Renal cortex interstitium (tissue), 11 donors: ENCODE results near the gene SDHB. TPM values are rescaled to one million over a fixed set of nuclear protein-coding genes. Genes with fewer than 3 reads are reported as not detected.

Experiments
- DNase-seq, 11 donors: peaks; one replicate each; pipeline ENCODE4 v3.0.0-alpha.2; 2013; ENCODE audit warnings: low read depth in 9 of 11, low spot score in 4 of 11; ENCODE audit errors: extremely low read depth in 1 of 11
- polyA plus RNA-seq, 3 donors: library from polyadenylated mRNA; unstranded; fragments of 120-200 nt; gene quantifications; one replicate each; pipeline ENCODE4 v1.2.1, GENCODE V29; 2013; ENCODE audit not compliant: insufficient read length in 3 of 3

Gene SDHB
- polyA plus RNA-seq, 3 donors: 128 to 170 (median 164) TPM

DNA sequence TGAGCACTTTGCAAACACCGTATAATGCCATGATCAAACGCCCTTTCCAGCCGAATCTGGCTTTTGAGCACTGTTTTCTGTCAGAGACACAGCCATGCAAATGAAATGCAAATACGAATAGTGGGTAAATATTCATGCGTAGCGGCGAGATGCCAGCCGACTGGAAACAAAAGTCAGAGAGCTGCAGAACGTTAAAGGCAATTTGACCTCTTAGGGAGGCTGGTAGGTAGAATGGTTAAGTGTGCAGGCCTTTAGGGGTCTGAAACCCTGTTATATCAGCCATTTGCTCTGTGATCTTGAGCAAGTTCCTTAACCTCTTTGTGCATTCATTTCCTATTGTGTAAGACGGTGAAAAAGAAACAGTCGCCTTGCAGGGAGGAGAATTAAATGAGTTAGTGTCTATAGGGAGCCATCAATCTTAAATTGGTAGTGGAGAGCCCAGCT, 6.5 kb upstream of the SDHB start:
- DNase-seq: no peak

DNA sequence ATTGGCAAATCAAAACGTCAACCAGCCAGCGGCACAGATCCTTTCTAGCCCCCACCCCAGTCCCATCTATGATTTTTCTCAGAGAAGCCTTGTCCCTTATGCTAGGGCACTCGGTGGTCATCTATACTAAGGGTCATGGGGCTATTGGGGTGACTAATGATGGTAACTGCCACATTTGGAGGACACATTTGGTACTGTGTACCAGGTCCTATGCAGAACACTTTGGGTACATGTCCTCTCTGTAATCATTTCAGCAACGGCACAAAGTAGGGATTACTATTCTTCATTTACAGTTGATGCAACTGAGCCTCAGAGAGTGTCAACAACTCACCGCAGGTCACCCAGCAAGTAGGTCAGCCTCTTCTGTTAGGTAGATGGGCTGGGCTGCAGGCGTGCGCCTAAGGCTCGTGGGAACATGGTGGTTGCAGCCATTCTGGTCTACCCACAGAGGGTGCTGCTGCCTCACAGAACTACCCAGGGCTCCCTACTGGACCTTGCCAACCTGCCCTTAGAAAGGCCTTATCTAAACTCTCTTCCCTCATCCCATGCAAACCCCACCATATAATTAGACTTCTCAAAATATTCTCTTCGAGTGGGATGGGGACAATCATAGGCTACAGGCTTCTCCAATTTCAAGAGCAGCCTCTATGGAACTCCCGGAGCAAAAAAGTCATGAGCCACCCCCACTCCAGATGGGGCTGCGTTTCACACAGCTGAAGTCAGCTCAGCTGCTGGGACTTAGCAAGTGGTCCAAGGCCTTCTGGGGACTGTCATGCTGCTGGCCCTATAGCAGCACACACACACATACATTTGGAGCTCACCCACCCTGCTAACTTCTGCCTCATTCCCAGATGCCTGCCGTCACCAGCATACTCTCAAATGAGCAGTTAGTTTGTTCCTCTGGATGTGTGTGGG, 5.8 kb upstream of the SDHB start:
- DNase-seq: peak in 7 of 11 donors; percentile 35 to 57 (median 41)

DNA sequence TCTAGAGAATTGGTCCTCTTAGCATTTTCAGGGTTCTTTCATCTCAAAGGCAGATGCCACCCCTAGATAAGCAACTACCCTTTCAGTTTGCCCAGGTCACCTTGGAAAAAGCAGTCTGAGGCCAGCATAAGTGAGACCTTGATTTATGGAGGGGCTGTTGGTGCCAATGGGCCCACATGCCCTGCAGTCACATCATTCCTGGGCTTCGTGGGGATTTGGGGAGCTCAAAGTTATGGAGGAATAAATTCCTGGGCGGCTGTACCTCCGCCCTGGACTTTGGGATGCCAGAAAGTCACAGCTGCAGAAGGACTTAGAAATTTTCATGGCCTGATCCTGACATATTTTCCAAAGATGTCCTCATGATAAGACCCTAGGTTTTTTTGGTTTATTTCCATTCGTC, 2.7 kb upstream of the SDHB start:
- DNase-seq: no peak

DNA sequence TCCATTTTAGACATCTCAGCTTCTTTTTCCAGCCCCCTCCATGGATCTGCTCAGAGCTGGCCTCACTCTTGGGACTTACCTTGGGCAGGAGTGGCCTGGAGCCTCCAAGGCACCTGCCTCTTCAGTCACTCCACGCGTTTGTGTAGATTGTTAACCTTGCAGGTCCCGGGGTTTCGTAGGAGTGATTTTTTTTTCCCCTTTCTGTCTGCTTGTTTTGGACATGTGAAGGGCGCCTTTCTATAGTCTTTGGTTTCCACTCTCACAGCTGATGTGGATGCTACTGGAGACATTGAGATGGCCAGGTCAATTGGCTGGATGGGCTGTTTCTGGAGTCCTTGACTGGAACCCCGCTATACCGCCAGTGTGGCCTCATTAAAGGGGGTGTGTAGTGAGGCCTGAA, 2.0 kb upstream of the SDHB start:
- DNase-seq: no peak

DNA sequence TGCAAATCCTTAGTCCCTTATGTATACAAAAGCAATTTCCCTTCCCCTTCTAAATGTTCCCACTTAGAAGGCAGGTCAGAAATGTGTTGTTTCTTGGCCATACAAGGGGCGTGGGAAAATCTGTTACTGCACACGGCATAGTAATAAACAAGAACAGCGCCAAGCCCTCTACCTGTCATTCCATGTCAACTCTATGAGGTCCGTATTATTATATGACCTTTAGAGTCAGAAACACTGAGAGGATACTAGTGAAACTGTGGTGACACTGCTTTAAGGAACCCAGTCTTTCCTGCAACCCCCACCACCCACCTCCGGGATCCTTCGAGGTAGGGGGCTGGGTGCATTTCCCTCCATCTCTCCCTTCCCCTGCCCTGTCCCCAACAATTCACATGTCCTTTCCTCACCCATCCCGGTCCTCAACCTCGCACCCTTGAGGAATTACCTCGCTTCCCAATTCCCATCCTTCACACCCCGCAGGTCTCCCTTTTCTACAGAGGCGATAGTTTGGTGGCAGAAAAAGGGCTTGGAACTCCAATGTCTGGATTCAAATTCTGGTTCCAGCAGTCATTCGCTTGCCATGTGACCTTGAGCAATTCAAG, 647 bp downstream of the SDHB start:
- no peak for DNase-seq

DNA sequence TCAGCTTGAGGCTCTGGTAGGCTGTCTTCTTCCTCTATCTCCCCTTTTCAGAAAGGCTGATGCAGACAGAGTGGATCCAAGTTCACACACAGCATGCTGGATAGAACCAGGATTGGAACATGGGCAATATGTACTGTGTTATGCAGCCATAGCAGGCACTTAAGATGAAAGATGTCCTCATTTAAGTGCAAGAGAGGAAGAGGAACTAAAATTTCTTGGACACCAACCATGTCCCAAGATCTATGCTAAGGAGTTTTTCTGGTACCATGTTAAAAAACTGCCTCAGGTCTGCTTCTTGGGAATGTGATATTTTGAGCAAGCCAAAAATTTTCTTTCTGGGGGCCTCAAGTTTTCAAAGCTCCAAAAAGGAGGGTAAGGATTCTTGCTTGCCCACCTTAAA, 1.2 kb downstream of the SDHB start:
- DNase-seq: no peak

DNA sequence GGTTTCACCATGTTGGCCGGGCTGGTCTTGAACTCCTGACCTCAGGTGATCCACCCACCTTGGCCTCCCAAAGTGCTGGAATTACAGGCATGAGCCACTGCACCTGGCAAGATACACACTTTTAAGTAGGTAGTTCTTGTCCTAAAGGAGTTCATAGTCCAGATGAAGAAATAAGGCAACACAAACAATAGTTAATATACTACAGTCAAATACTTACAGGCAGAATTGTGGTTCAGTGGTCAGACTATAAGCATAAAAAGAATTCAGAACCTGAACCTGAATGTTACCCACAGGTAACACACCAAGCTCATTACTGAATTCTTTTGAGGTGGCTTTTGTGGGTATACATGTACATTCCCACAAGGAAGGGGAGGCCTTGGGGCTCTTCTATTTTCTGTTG, 1.8 kb downstream of the SDHB start:
- no peak for DNase-seq

DNA sequence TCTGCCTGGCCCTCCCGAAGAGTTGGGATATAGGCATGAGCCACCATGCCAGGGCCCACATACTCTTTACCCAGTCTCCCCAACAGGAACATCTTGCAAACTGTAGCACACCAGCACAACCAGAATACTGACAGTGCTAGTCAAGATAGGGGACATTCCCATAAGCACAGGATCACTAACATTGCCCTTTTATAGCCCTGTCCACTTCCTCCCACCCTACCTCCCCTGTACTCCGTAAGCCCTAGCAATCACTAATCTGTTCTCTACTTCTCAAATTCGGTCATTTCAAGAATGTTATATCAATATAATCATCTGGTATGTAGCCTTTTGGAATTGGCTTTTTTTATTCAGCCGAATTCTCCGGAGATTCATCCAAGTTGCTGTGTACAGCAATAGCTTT, 5.9 kb downstream of the SDHB start:
- no peak for DNase-seq

DNA sequence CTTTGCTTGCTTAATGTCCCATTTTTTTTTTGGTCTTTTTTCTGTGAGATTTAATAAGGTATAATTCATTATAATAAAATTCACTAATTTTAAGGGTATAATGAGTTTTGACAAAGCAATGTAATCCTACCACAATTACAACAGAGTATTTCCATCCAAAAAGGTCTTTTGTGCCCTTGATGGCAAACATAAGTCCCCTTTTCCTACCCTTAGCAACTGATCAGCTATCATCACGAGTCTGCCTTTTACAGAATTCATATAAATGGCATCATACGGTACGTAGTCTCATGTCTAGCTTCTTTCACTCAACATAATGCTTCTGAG, 7.5 kb downstream of the SDHB start:
- DNase-seq: no peak

DNA sequence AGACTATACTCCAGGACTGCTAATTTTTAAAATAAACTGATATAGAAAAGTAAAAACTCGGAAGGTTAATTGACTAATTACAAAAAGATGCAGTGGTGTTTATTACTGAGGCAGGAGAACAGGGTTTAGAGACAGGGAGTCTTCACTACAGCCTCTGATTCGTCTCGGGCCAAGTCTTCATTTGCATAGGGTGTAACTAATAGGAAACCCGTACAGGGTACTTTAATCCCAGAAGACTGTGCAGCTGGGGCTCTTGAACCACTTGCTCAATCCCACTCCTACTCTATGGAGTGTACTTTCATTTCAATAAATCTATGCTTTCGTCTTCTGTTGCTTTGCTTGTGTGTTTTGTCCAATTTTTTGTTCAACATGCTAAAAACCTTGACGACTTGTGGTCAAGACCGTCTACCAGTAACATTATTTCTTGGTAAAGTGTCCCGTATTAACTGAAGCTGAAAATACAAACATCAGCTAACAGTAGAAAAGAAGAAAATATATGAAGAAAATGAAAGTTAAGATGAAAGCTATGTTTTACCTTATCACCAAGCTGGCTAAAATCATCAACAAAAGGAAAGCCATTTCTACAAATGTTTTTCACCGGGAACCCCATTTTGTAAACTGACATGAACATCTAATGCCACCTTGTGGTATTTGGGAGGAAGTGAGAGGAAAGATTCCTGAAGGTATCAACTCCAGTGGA, 8.0 kb downstream of the SDHB start:
- peak in 3 of 11 donors; percentile 22 to 47 (median 45) for DNase-seq

DNA sequence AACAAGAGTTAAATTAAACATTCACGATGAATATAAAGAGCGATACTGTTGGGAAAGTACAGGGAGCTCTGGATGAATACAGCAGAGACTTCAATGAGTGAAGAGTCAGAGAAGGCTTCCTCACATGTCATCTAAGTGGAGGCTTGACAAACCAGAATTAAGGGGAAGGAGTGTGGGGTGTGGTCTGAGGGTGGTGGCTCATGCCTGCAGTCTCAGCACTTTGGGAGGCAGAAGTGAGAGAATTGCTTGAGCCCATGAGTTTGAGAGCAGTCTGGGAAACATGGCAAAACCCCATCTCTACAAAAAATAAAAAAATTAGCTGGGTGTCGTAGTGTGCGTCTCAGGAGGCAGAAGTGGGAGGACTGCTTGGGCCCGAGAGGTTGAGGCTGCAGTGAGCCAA, 8.7 kb downstream of the SDHB start:
- DNase-seq: no peak

DNA sequence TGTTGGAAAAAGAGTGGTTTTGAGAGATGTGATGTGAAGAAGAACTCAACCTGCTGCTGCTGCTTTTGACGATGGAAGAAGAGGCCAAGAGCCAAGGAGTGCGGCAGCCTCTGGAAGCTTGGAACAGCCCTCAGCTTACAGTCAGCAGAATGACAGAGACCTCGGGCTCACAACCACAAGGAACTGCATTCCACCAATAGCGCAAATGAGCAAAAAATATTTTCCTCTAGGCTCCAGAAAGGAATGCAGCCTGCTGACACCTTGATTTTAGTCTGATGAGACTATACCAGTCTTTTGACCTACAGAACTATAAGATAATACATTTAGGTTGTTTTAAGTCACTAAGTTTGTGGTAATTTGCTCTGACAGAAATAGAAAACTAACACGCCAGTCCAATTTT, 10.2 kb downstream of the SDHB start:
- DNase-seq: no peak

DNA sequence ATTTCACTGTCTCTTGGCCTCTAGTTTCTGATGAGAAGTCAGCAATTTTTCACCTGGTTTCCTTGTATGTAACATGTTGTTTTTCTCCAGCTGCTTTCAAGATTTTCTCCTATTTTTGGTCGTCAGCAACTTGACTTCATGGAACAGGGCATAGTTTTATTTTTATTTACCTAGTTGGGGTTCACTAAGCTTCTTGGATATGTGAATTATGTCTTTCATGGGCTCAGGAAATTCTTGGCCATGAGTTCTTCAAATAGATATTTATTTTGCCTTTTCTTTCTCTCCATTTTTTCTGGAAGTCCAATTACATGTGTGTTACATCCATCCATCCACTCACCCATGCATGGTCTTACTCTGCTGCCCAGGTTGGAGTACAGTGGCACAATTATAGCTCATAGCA, 13.7 kb downstream of the SDHB start:
- no peak for DNase-seq

DNA sequence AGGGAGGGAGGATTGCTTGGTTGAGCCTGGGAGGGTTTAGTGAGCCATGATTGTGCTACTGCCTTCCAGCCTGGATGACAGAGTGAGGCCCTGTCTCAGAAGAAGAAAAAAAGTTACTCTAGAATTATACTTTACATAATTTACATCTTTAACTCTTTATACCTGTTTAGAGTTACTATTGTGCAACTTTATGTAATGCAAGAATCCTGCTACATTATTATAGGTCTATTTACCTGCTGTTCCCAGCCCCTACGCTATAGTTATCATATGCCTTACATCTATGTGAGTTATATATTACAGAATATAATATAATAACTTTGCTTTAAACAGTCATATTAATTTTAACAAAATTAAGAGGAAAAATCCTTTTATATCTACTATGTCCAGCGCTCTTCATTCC, 14.3 kb downstream of the SDHB start:
- no peak for DNase-seq

DNA sequence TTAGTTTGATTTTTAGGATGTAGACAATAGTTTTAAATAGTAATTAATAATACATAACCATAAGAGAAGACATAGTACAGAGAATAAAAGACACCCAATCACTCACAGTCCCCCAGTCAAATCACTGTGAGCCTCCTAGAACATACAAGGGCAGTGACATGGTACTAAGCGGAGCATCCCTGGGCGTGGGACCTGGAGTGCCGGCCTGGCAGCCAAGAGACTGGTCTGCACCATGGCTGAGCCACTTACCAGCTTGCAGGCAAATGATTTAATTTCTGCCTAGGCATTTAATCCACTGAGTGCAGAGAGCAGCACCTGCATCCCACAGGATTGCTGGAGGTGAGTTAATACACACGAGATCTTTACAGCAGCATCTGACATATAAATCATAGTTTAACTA, 20.4 kb downstream of the SDHB start:
- no peak for DNase-seq

DNA sequence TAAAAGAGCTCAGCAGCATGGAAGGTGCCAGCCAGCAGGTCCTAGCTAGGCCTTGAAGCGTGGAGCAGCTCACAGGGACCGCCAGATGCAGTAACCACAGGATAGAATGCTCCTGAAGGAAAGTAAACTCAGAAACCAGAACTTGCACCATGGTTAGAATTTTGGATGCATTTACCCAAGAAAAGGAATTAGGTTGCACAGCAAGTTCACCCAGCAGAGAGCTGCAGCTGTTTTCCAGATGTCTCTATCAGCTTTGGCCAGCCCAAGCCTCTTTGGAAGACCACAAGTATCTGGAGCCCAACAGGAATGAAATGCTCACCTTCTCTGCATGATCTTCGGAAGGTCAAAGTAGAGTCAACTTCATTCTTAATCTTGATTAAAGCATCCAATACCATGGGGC, 21.1 kb downstream of the SDHB start:
- no peak for DNase-seq

DNA sequence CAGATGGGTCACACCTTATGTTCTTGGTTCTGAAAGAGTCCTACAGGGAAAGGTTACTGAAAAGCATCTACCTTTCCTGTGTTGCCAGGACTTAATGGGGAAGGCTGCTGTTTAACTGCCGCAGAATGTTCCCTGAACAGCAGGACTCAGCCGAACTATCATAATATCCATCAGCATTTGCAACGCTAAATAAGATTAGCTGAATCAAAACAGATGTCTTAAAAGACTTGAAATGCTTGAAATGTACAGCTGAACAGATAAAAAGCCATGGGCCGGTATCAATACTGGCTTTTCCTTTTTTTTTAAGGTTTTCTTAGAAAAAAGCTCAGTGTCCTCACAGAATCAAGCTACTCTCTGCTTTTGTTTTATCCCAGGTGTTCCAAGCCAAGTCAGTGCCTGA, 22.4 kb downstream of the SDHB start:
- DNase-seq: no peak

DNA sequence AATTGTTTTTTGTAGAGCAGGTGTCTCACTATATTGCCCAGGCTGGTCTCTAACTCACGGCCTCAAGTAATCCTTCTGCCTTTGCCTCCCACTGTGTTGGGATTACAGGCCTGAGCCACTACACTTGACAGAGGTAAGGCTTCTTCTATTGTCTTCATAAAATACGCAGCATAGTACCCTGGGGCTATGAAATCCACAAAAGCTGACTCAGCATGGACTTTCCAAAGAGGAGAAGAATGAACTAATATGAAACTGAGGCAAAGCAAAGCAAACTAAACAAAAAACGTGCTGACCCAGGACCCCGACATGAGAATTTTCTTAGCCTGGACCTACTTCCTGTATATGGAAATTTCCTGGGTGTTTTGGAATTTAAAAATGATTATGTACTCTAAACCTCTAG, 23.6 kb downstream of the SDHB start:
- no peak for DNase-seq

DNA sequence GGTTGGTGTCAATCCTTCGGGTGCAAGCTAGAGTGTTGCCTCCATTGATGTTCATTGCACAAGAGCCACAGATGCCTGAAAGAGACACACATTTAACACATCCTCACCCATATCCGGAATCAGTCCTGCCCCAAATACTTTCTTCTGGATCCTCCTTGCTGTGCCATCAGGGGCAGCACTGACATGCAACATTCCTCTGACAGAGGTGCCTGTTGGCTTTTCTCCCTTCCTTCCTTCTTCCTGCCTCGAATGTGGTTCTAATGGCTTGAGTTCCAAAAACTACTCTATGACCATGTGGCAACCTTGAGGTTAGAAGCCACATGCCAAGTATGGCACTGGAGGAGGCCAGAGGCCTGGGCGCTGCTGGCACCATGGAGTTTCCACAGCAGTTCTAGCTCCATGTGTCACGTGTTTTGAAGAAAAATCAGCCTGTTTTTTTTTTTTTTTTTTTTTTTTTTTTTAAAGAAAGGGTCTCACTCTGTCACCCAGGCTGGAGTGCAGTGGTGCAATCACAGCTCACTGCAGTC, 25.1 kb downstream of the SDHB start:
- no peak for DNase-seq

DNA sequence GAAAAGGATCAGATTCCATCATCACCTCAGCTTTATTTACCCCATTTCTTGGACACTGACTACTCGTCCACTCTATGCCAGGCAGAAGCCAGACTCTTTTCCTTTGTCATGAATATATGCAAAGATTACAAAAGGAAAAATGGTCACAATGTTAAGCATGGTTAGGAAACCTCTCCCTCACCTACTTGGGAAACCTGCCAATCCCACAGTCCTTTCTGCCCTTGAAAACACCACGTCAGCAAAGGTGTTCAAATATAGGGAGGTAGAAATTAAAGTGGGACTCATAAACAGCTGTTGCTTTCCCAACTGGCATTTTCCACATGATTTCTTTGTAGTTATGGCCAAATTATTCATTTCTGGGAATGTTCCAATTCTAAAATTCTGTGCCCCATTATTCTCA, 25.9 kb downstream of the SDHB start:
- DNase-seq: no peak
